IMR-90 (cell line): ENCODE results near the gene S1PR1. TPM values are rescaled to one million over a fixed set of nuclear protein-coding genes. Genes with fewer than 3 reads are reported as not detected.

Experiments
- ATAC-seq: fragments of 200-7000 bp; cut with Tn5 transposase; 2 replicates; pipeline ENCODE4 v1.9.1; 2020; ENCODE audit warnings: low read depth, mild to moderate bottlenecking, moderate library complexity
- BruUV-seq: library from RNA; stranded (reverse); fragments of 400-500 nt; replicated peaks from 2 replicates; lab custom pipeline; 2021; lab: Mats Ljungman, UMichigan
- CTCF ChIA-PET: fragments of 300-600 bp; formaldehyde crosslinking; extraction: SDS; loops from one replicate; lab custom pipeline; 2021; ENCODE audit warnings: antibody characterized with exemption; lab: Yijun Ruan, JAX
- POLR2A ChIA-PET: fragments of 300-600 bp; sonication (Branson Sonifier 250); formaldehyde crosslinking; loops from one replicate; lab custom pipeline; 2022; ENCODE audit warnings: antibody characterized with exemption; ENCODE audit not compliant: unreplicated experiment; lab: Charles Lee
- DNase-seq: peaks from one replicate; pipeline ENCODE4 v3.0.0; 2013
- H2AFZ ChIP-seq: replicated peaks from 2 replicates; pipeline ENCODE3; 2013; ENCODE audit warnings: low read length, mild to moderate bottlenecking; ENCODE audit not compliant: poor library complexity
- H2AK5ac ChIP-seq: 2 replicates; pipeline ENCODE4 v1.6.1; 2013; ENCODE audit warnings: low read depth, low read length, inconsistent platforms
- H2AK9ac ChIP-seq: replicated peaks from 2 replicates; pipeline ENCODE3; 2013; ENCODE audit warnings: mild to moderate bottlenecking, low read depth, low read length, moderate library complexity; ENCODE audit not compliant: poor library complexity
- H2BK120ac ChIP-seq: 2 replicates; pipeline ENCODE4 v1.6.1; 2013; ENCODE audit warnings: low read depth, low read length, inconsistent platforms
- H2BK15ac ChIP-seq: 3 replicates; pipeline ENCODE4 v1.6.1; 2013; ENCODE audit warnings: low read depth, low read length, inconsistent platforms
- H2BK20ac ChIP-seq: 2 replicates; pipeline ENCODE4 v1.6.1; 2013; ENCODE audit warnings: low read depth, mild to moderate bottlenecking, inconsistent platforms, low read length, moderate library complexity
- H2BK5ac ChIP-seq: 2 replicates; pipeline ENCODE4 v1.6.1; 2013; ENCODE audit warnings: mild to moderate bottlenecking, low read depth, low read length, inconsistent platforms; ENCODE audit not compliant: poor library complexity, severe bottlenecking
- H3K14ac ChIP-seq: replicated peaks from 2 replicates; pipeline ENCODE4 v1.6.1; 2013; ENCODE audit warnings: low read depth, low read length, inconsistent platforms
- H3K18ac ChIP-seq: 2 replicates; pipeline ENCODE4 v1.6.1; 2013; ENCODE audit warnings: low read depth, low read length, control low read depth
- H3K23ac ChIP-seq: 2 replicates; pipeline ENCODE4 v1.6.1; 2013; ENCODE audit warnings: low read depth, low read length, inconsistent platforms
- H3K27ac ChIP-seq: 2 replicates; pipeline ENCODE4 v1.5.1; 2013; ENCODE audit warnings: mild to moderate bottlenecking, control low read depth, low read length; ENCODE audit not compliant: insufficient read depth
- H3K27me3 ChIP-seq: 2 replicates; pipeline ENCODE4 v1.6.1; 2013; ENCODE audit warnings: low read length; ENCODE audit not compliant: control insufficient read depth, insufficient read depth
- H3K36me3 ChIP-seq: 2 replicates; pipeline ENCODE4 v1.6.1; 2013; ENCODE audit warnings: low read length, mixed read lengths; ENCODE audit not compliant: control insufficient read depth, insufficient read depth
- H3K4ac ChIP-seq: 2 replicates; pipeline ENCODE4 v1.6.1; 2013; ENCODE audit warnings: low read depth, low read length, inconsistent platforms
- H3K4me1 ChIP-seq: 2 replicates; pipeline ENCODE4 v1.6.1; 2013; ENCODE audit warnings: low read length, mixed read lengths; ENCODE audit not compliant: control insufficient read depth, insufficient read depth
- H3K4me2 ChIP-seq: 2 replicates; pipeline ENCODE4 v1.6.1; 2013; ENCODE audit warnings: low read depth, mild to moderate bottlenecking, control low read depth, low read length, moderate library complexity
- H3K4me3 ChIP-seq: 2 replicates; pipeline ENCODE4 v1.5.1; 2013; ENCODE audit warnings: low read depth, mild to moderate bottlenecking, control low read depth, low read length, moderate library complexity; ENCODE audit not compliant: insufficient read depth
- H3K56ac ChIP-seq: 2 replicates; pipeline ENCODE4 v1.6.1; 2013; ENCODE audit warnings: low read length, inconsistent platforms; ENCODE audit not compliant: insufficient read depth; ENCODE audit errors: extremely low read depth
- H3K79me1 ChIP-seq, 2 experiments: 2 replicates each; pipeline ENCODE4 v1.6.1; 2013; ENCODE audit warnings: low read length in 2 of 2, inconsistent platforms in 1 of 2, low read depth in 1 of 2
- H3K9ac ChIP-seq: 2 replicates; pipeline ENCODE4 v1.6.1; 2013; ENCODE audit warnings: low read depth, low read length, control low read depth
- H3K9me1 ChIP-seq: 2 replicates; pipeline ENCODE4 v1.6.1; 2013; ENCODE audit warnings: low read length, inconsistent platforms; ENCODE audit not compliant: insufficient read depth
- H3K9me3 ChIP-seq: 2 replicates; pipeline ENCODE4 v1.6.1; 2013; ENCODE audit warnings: low read length; ENCODE audit not compliant: control insufficient read depth, insufficient read depth
- H4K20me1 ChIP-seq: 2 replicates; pipeline ENCODE4 v1.6.1; 2013; ENCODE audit warnings: low read length, inconsistent platforms; ENCODE audit not compliant: insufficient read depth
- H4K5ac ChIP-seq: 2 replicates; pipeline ENCODE4 v1.6.1; 2013; ENCODE audit warnings: mild to moderate bottlenecking, low read depth, low read length, control low read depth
- H4K8ac ChIP-seq, 2 experiments: 2 replicates each; pipeline ENCODE4 v1.6.1; 2013; ENCODE audit warnings: low read depth in 2 of 2, low read length in 2 of 2, control low read depth in 1 of 2, inconsistent platforms in 1 of 2
- H4K91ac ChIP-seq: 2 replicates; pipeline ENCODE4 v1.6.1; 2013; ENCODE audit warnings: low read depth, low read length, inconsistent platforms; ENCODE audit not compliant: insufficient read depth
- MXI1 ChIP-seq: IDR thresholded peaks from 2 replicates; pipeline ENCODE4 v1.6.1; 2012; ENCODE audit warnings: low read depth, mild to moderate bottlenecking, low read length, moderate library complexity, borderline replicate concordance
- RCOR1 ChIP-seq: IDR thresholded peaks from 2 replicates; pipeline ENCODE4 v1.6.1; 2012; ENCODE audit warnings: mild to moderate bottlenecking, low read length, improper control_type of control experiment; ENCODE audit not compliant: insufficient replicate concordance
- SMC3 ChIP-seq: fragments of 150-350 bp; IDR thresholded peaks from 2 replicates; pipeline ENCODE4 v1.6.1; 2016; ENCODE audit warnings: low read depth, mild to moderate bottlenecking, antibody characterized with exemption, low read length, moderate library complexity
- WGBS, 2 experiments: methylation state at CpG; one replicate each; pipeline versions ENCODE4 v1.1.5 to v1.1.7; 2013; ENCODE audit warnings: missing lambda C conversion rate in 2 of 2; ENCODE audit not compliant: insufficient read length in 1 of 2; ENCODE audit errors: extremely low coverage in 2 of 2; 5-methylcytosine and 5-hydroxymethylcytosine counted together
- dilution Hi-C: fragments of 300-500 bp; cut with HindIII; formaldehyde crosslinking; loops from one replicate; pipeline ENCODE4 v1.14.3; 2018; ENCODE audit warnings: low sequenced_read_pairs; ENCODE audit not compliant: unreplicated experiment
- in situ Hi-C: fragments of 300-500 bp; cut with MboI; formaldehyde crosslinking; loops from 3 replicates; pipeline ENCODE4 v1.14.3; 2019; ENCODE audit warnings: low sequenced_read_pairs, inconsistent platforms, mixed read lengths
- intact Hi-C: fragments of 100-400 bp; cut with micrococcal nuclease; formaldehyde crosslinking; loops from 2 replicates; pipeline ENCODE4 v1.10.0; 2022
- polyA plus RNA-seq, 3 experiments: library from polyadenylated mRNA; depleted of rRNA; stranded (reverse); fragments of >200 nt; gene quantifications; 2 replicates each; pipeline ENCODE4 v1.2.3, GENCODE V29; 2012; ENCODE audit warnings: low replicate concordance in 1 of 3
- total RNA-seq: library from RNA; depleted of rRNA; stranded (reverse); fragments of >200 nt; gene quantifications from 2 replicates; pipeline ENCODE4 v1.2.3, GENCODE V29; 2012

S1PR1 gene
- total and polyA plus RNA-seq, 2 of the 4 experiments (the other 2 are of a cell fraction): 12.9 to 15.6 TPM

DNA sequence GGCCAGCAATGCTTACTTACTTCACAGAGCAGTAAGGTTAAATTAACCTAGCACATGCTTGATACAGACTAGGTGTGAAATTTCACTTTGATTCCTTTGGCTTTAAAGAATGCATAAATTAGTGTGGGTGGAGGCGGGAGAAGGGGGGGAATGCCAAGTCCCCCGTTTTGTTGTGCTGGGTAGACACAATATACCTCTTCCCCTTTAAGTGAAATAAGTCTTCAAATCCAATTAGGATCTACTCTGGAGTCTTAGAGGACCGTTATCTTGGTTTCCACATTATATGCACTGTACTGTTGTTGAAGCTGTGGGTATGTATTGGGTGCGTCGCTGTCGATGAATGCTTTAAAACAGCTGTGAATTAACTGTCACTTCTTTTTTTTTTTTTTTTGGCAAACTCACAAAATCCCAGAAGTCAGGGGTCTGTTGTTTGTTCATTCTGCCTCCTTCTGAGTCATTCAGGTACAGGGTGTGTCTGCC lies 1.6 kb upstream of the S1PR1 start:
- Histone ChIP-seq H3K9me3 (no peaks in the 10 kb centered on the region), H3K4me3 (peak overlapping the region; percentile 54), H2AK5ac (peak overlapping the region; percentile 22; the same call in 1 of the 2 replicates), H3K27me3 (no peaks in the 10 kb centered on the region; the same call in 1 of the 2 replicates), H2BK15ac (0 out of 3 replicates have a peak overlapping the region, but pooled peaks have one; percentile 67), H4K20me1 (peaks cover 3% of the 10 kb centered on the region; the same call in 1 of the 2 replicates), H3K9me1 (0 out of 2 replicates have a peak, but pooled peaks cover 4% of the 10 kb centered on the region), H3K18ac (0 out of 2 replicates have a peak overlapping the region, but pooled peaks have one; percentile 54), H4K91ac (peak overlapping the region; percentile 44; the same call in 1 of the 2 replicates), H3K36me3 (peaks cover 12% of the 10 kb centered on the region), H2BK5ac (no peak overlapping the region), H3K4me1 (no peaks in the 10 kb centered on the region), H3K4me2 (peak overlapping the region; percentile 90), H3K56ac (peak overlapping the region; percentile 43; the same call in 1 of the 2 replicates), H4K8ac (peak overlapping the region; percentile 9 to 82; a peak in 2 of 4 replicates), H3K27ac (peak overlapping the region; percentile 54; the same call in 1 of the 2 replicates), H3K4ac (peak overlapping the region; percentile 75), H2AFZ (peak overlapping the region; percentile 97), H3K14ac (peak overlapping the region; percentile 77), H3K23ac (peak overlapping the region; percentile 93), H3K9ac (peak overlapping the region; percentile 63), H4K5ac (no peak overlapping the region; the same call in 1 of the 2 replicates), H2AK9ac (peak overlapping the region; percentile 68), H3K79me1 (peaks cover 0 to 11% of the 10 kb centered on the region in 2 experiments; a peak in 1 of 4 replicates), H2BK120ac (peak overlapping the region; percentile 72), H2BK20ac (peak overlapping the region; percentile 58; the same call in 1 of the 2 replicates)
- DNase-seq (no peak), ATAC-seq (no peak)
- dilution Hi-C loops (no loop called here), in situ Hi-C loops (loop anchor here (25.0 kb wide), 1 partner anchor 198 kb away; the partner anchor contains the start of gene DPH5), intact Hi-C loops (loop anchor here (5.0 kb wide), 3 partner anchors 53 to 228 kb away; no protein-coding TSS in a partner anchor)
- POLR2A ChIA-PET: interaction anchor here (0.6 kb wide), 2 partner anchors 173 to 200 kb away, joined by 3 to 4 read pairs; no protein-coding TSS in a partner anchor
- no TSS peak for BruUV-seq
- WGBS, 2 experiments: no CpG with 5 or more reads among the region's 6 CpGs
- TF ChIP-seq RCOR1 (no peak), MXI1 (no peak), SMC3 (no peak)
- CTCF ChIA-PET: interaction anchor here (0.6 to 1.0 kb wide), 3 partner anchors 60 to 261 kb away, joined by 3 to 4 read pairs (median 3); no protein-coding TSS in a partner anchor
